MM.1S (cell line): Measurements from ENCODE around the gene DENND5B.

ENCODE experiments used
- DNase-seq: peaks from one replicate; pipeline ENCODE4 v3.0.0-alpha.2; 2015
- H2AFZ ChIP-seq: fragments of 300-600 bp; sonication (generic); 2 replicates; pipeline ENCODE4 v1.6.0; 2016; ENCODE audit warnings: antibody characterized with exemption, low read length
- H3F3A ChIP-seq: fragments of 300-600 bp; sonication (generic); 2 replicates; pipeline ENCODE4 v1.6.1; 2016; ENCODE audit warnings: mild to moderate bottlenecking, antibody characterized with exemption, low read length, moderate library complexity, mixed read lengths; ENCODE audit not compliant: insufficient read depth
- H3K27ac ChIP-seq: fragments of 300-600 bp; sonication (generic); 2 replicates; pipeline ENCODE4 v1.5.1; 2016; ENCODE audit warnings: mild to moderate bottlenecking, low read length
- H3K27me3 ChIP-seq: fragments of 300-600 bp; sonication (generic); replicated peaks from 2 replicates; pipeline ENCODE4 v1.6.0; 2016; ENCODE audit warnings: low read length; ENCODE audit not compliant: insufficient read depth
- H3K36me3 ChIP-seq: fragments of 300-600 bp; sonication (generic); replicated peaks from 2 replicates; pipeline ENCODE4 v1.6.1; 2016; ENCODE audit warnings: mild to moderate bottlenecking, low read length, mixed read lengths; ENCODE audit not compliant: insufficient read depth
- H3K4me1 ChIP-seq: fragments of 300-600 bp; sonication (generic); 2 replicates; pipeline ENCODE4 v1.6.1; 2016; ENCODE audit warnings: low read length, mixed read lengths
- H3K4me2 ChIP-seq: fragments of 300-600 bp; sonication (generic); 2 replicates; pipeline ENCODE4 v1.6.0; 2016; ENCODE audit warnings: low read depth, low read length
- H3K4me3 ChIP-seq: fragments of 300-600 bp; sonication (generic); 2 replicates; pipeline ENCODE4 v1.5.1; 2016; ENCODE audit warnings: low read length, mixed read lengths
- H3K79me2 ChIP-seq: fragments of 300-600 bp; sonication (generic); 2 replicates; pipeline ENCODE4 v1.6.1; 2016; ENCODE audit warnings: mixed run types, low read length, mixed read lengths
- H3K9ac ChIP-seq: fragments of 300-600 bp; sonication (generic); 2 replicates; pipeline ENCODE4 v1.6.1; 2016; ENCODE audit warnings: low read length, mixed read lengths
- H3K9me2 ChIP-seq: fragments of 300-600 bp; sonication (generic); replicated peaks from 2 replicates; pipeline ENCODE4 v1.6.1; 2016; ENCODE audit warnings: mild to moderate bottlenecking, low read length, mixed read lengths; ENCODE audit not compliant: insufficient read depth
- H3K9me3 ChIP-seq: fragments of 300-600 bp; sonication (generic); replicated peaks from 2 replicates; pipeline ENCODE4 v1.6.1; 2016; ENCODE audit warnings: mild to moderate bottlenecking, low read length, mixed read lengths; ENCODE audit not compliant: insufficient read depth
- H4K20me1 ChIP-seq: fragments of 300-600 bp; sonication (generic); 2 replicates; pipeline ENCODE4 v1.6.1; 2016; ENCODE audit warnings: mild to moderate bottlenecking, low read length, moderate library complexity, mixed read lengths; ENCODE audit not compliant: insufficient read depth
- EZH2 ChIP-seq: fragments of 300-600 bp; sonication (generic); optimal IDR thresholded peaks from 2 replicates; pipeline ENCODE3; 2017; ENCODE audit warnings: low read depth, mild to moderate bottlenecking, antibody characterized with exemption, low read length, mixed read lengths
- EZH2phosphoT487 ChIP-seq: fragments of 300-600 bp; sonication (generic); IDR thresholded peaks from 2 replicates; pipeline ENCODE4 v1.6.1; 2018; ENCODE audit warnings: antibody characterized with exemption, low read length
- TF ChIP-seq, protein P1 (sequence below): fragments of 300-600 bp; sonication (generic); IDR thresholded peaks from 2 replicates; pipeline ENCODE4 v1.5.1; 2016; ENCODE audit warnings: antibody characterized with exemption, low read length, mixed read lengths

DENND5B gene

DNA sequence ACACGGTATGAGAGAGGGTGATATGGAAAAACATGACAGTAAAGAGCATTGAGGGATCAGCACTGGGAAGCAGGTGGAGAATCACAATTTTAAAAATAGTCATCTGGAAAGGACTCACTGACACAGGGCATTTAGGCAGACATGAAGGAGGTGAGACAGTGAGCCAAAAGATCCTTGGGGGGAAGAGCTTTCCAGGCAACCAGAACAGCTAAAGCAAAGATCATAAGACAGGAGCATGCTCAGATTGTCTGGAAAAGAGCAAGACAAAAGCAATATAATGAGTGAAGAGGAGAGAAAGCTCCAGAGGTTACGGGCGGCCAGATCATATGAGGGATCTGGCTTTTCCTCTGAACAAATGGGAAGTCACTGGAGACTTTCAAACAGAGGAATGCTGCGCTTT is 63.9 kb downstream of the DENND5B start:
- Histone ChIP-seq H3K4me3 (no peak overlapping the region), H3K9me2 (no peaks in the 10 kb centered on the region), H3K9me3 (no peaks in the 10 kb centered on the region), H3K4me2 (no peak overlapping the region), H2AFZ (no peak overlapping the region), H3K27me3 (no peaks in the 10 kb centered on the region), H3K79me2 (peaks cover 65% of the 10 kb centered on the region), H3K9ac (no peak overlapping the region), H3F3A (no peaks in the 10 kb centered on the region), H3K36me3 (no peaks in the 10 kb centered on the region), H3K4me1 (peaks cover 19% of the 10 kb centered on the region), H4K20me1 (no peaks in the 10 kb centered on the region), H3K27ac (no peak overlapping the region)
- no peak for DNase-seq
- TF ChIP-seq, protein P1, sequence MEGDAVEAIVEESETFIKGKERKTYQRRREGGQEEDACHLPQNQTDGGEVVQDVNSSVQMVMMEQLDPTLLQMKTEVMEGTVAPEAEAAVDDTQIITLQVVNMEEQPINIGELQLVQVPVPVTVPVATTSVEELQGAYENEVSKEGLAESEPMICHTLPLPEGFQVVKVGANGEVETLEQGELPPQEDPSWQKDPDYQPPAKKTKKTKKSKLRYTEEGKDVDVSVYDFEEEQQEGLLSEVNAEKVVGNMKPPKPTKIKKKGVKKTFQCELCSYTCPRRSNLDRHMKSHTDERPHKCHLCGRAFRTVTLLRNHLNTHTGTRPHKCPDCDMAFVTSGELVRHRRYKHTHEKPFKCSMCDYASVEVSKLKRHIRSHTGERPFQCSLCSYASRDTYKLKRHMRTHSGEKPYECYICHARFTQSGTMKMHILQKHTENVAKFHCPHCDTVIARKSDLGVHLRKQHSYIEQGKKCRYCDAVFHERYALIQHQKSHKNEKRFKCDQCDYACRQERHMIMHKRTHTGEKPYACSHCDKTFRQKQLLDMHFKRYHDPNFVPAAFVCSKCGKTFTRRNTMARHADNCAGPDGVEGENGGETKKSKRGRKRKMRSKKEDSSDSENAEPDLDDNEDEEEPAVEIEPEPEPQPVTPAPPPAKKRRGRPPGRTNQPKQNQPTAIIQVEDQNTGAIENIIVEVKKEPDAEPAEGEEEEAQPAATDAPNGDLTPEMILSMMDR: no peak
- TF ChIP-seq EZH2phosphoT487 (no peak), EZH2 (no peak)

DNA sequence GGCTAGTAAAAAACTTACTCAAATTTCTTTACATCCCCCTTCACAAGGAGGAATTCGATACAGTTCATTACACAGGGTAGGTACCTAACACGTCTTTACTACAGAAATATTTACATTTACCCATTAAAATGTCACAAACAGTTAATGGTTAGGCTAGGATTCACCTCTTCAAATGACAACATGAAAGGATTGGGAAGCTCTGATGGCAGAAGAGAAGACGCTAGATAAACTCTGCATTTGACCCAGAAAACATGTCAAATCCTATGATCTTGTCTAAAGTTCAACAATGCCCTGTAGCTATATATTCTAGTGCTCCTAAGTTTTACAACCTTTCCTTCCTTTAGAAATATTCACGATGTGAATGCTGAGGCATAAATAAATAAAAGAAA is 64.8 kb downstream of the DENND5B start:
- Histone ChIP-seq H3K27ac (no peak overlapping the region), H3K27me3 (no peaks in the 10 kb centered on the region), H3K9me3 (no peaks in the 10 kb centered on the region), H3K4me3 (no peak overlapping the region), H3K4me2 (peak overlapping the region; percentile 51; the same call in 1 of the 2 replicates), H3K9ac (no peak overlapping the region), H4K20me1 (no peaks in the 10 kb centered on the region), H2AFZ (no peak overlapping the region), H3K79me2 (peaks cover 66% of the 10 kb centered on the region), H3K36me3 (no peaks in the 10 kb centered on the region), H3K9me2 (no peaks in the 10 kb centered on the region), H3F3A (no peaks in the 10 kb centered on the region), H3K4me1 (peaks cover 19% of the 10 kb centered on the region)
- TF ChIP-seq EZH2 (no peak), EZH2phosphoT487 (no peak)
- TF ChIP-seq, protein P1: no peak
- no peak for DNase-seq

DNA sequence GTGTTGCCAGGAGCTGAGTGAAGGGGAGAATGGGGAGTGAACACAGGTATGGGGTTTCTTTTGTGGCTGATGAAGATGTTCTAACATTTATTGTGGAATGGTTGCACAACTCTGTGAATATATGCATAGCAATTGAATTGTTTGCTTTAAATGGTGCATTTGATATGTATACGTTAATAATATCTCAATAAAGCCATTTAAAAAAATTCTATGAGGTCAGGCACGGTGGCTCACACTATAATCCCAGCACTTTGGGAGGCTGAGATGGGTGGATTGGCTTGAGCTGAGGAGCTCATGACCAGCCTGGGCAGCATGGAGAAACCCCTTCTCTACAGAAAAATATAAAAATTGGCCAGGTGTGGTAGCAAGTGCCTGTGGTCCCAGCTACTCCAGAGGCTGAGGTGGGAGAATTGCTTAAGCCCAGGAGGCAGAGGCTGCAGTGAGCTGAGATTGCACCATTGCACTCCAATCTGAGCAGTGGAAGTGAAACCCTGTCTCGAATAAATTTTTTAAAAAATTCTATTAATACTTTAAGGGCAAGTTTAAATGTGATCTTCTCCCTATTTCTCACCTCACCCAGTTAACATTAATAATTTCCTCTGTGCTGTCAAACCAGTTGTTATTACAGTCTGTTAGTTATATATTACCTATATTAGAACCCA is 65.3 kb downstream of the DENND5B start:
- H3K4me1 ChIP-seq: peaks cover 19% of the 10 kb centered on the region
- peaks cover 72% of the 10 kb centered on the region for H3K79me2 ChIP-seq

More for the DNA sequence above, 65.3 kb downstream of the DENND5B start:
- no peak overlapping the region for H2AFZ ChIP-seq
- H4K20me1 ChIP-seq: no peaks in the 10 kb centered on the region
- no peak overlapping the region for H3K4me3 ChIP-seq
- no peaks in the 10 kb centered on the region for H3K36me3 ChIP-seq
- H3K9me3 ChIP-seq: no peaks in the 10 kb centered on the region
- TF ChIP-seq, protein P1: no peak
- TF ChIP-seq EZH2 (no peak), EZH2phosphoT487 (no peak)
- no peak overlapping the region for H3K9ac ChIP-seq
- no peaks in the 10 kb centered on the region for H3K9me2 ChIP-seq
- no peaks in the 10 kb centered on the region for H3F3A ChIP-seq
- no peaks in the 10 kb centered on the region for H3K27me3 ChIP-seq
- no peak overlapping the region for H3K27ac ChIP-seq
- peak overlapping the region; percentile 51 for H3K4me2 ChIP-seq
- no peak for DNase-seq
